ENCODE results near the gene FKBP1A. TPM values are rescaled to one million over a fixed set of nuclear protein-coding genes. Genes with fewer than 3 reads are reported as not detected.

Gene FKBP1A
- total and polyA plus RNA-seq, 2 donors from 2014 or later, result 220 to 260 TPM

- H3K9me3 ChIP-seq (ENCODE audit: control insufficient read depth in 2 of 3, insufficient read depth in 1 of 3, low read length in 3 of 3), result no peaks in the 10 kb centered on the region
- H3K9ac ChIP-seq (ENCODE audit: low read length in 3 of 3), result no peak overlapping the region
- DNase-seq (no peak), FAIRE-seq (no peak)
- H3K4me3 ChIP-seq (ENCODE audit: low read length in 3 of 3), result no peak overlapping the region
- no peaks in the 10 kb centered on the region for H3K36me3 ChIP-seq (ENCODE audit: control insufficient read depth in 2 of 3, insufficient read depth in 3 of 3, low read length in 3 of 3)
- H3K27ac ChIP-seq (ENCODE audit: low read depth in 2 of 2, low read length in 2 of 2), result no peak overlapping the region
- no peaks in the 10 kb centered on the region for H3K27me3 ChIP-seq (ENCODE audit: control insufficient read depth, insufficient read depth, low read length)
- peaks cover 0 to 11% (median 5%) of the 10 kb centered on the region in 3 donors for H3K4me1 ChIP-seq (ENCODE audit: control insufficient read depth in 2 of 3, insufficient read depth in 2 of 3, low read depth in 1 of 3, low read length in 3 of 3)
- TF ChIP-seq CTCF (IDR thresholded peaks at IDR 0.05; ENCODE audit: borderline replicate concordance, extremely low read depth, insufficient read depth), result no peak
- intact Hi-C loops (cut with DNase I), result no loop called here
Measured at GRCh38 chr20:1320016-1320415, 72.8 kb downstream of the FKBP1A start.

DNA sequence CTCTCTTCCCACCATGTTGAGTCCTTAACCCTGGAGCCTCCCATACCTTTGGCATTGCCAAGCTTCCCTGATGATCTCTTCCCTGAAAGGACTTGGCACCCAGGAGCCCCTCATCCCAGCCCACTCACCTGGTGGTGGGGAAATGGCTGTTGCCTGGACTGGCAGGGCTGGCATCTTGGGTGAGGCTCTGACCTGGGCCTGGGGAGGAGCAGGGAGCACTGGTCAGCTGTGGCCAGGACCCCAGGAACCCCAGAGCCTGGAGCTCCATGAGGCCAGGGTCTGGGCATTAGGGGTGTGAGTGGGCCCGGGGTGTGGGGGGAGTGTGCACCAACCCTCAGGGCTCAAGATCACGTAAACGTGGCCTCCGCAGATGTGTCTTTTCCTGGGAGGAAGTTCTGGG, 73.4 kb downstream of the FKBP1A start:
- Histone ChIP-seq H3K9me3 (ENCODE audit: control insufficient read depth in 2 of 3, insufficient read depth in 1 of 3, low read length in 3 of 3) (no peaks in the 10 kb centered on the region), H3K27me3 (ENCODE audit: control insufficient read depth, insufficient read depth, low read length) (no peaks in the 10 kb centered on the region), H3K36me3 (ENCODE audit: control insufficient read depth in 2 of 3, insufficient read depth in 3 of 3, low read length in 3 of 3) (no peaks in the 10 kb centered on the region), H3K4me1 (ENCODE audit: control insufficient read depth in 2 of 3, insufficient read depth in 2 of 3, low read depth in 1 of 3, low read length in 3 of 3) (peaks cover 0 to 8% (median 0%) of the 10 kb centered on the region in 3 donors), H3K27ac (ENCODE audit: low read depth in 2 of 2, low read length in 2 of 2) (no peak overlapping the region), H3K9ac (ENCODE audit: low read length in 3 of 3) (no peak overlapping the region), H3K4me3 (ENCODE audit: low read length in 3 of 3) (no peak overlapping the region)
- intact Hi-C loops (cut with DNase I), result no loop called here
- FAIRE-seq (no peak), DNase-seq (no peak)
- TF ChIP-seq CTCF (IDR thresholded peaks at IDR 0.05; ENCODE audit: borderline replicate concordance, extremely low read depth, insufficient read depth), result no peak

- TF ChIP-seq CTCF (IDR thresholded peaks at IDR 0.05; ENCODE audit: borderline replicate concordance, extremely low read depth, insufficient read depth), result no peak
- Histone ChIP-seq H3K4me3 (ENCODE audit: low read length in 3 of 3) (no peak overlapping the region), H3K27me3 (ENCODE audit: control insufficient read depth, insufficient read depth, low read length) (no peaks in the 10 kb centered on the region), H3K27ac (ENCODE audit: low read depth in 2 of 2, low read length in 2 of 2) (no peak overlapping the region), H3K36me3 (ENCODE audit: control insufficient read depth in 2 of 3, insufficient read depth in 3 of 3, low read length in 3 of 3) (no peaks in the 10 kb centered on the region), H3K9me3 (ENCODE audit: control insufficient read depth in 2 of 3, insufficient read depth in 1 of 3, low read length in 3 of 3) (no peaks in the 10 kb centered on the region), H3K4me1 (ENCODE audit: control insufficient read depth in 2 of 3, insufficient read depth in 2 of 3, low read depth in 1 of 3, low read length in 3 of 3) (peaks cover 0 to 8% (median 0%) of the 10 kb centered on the region in 3 donors), H3K9ac (ENCODE audit: low read length in 3 of 3) (no peak overlapping the region)
- DNase-seq (no peak), FAIRE-seq (no peak)
- intact Hi-C loops (cut with DNase I), result no loop called here
Measured at GRCh38 chr20:1319051-1319450, 73.8 kb downstream of the FKBP1A start.

Other genes with a start within 250 kb of the FKBP1A start
- gene TMEM74B, start 208.1 kb downstream of the FKBP1A start, total RNA-seq, result 0.54 TPM
- gene TMEM74B, start 208.1 kb downstream of the FKBP1A start, polyA plus RNA-seq (ENCODE audit: insufficient read depth, low read depth, low replicate concordance), result 1.6 TPM
- gene C20orf202, start 189.6 kb downstream of the FKBP1A start, total RNA-seq, result 0.16 TPM
- 0.73 TPM for gene C20orf202, start 189.6 kb downstream of the FKBP1A start, polyA plus RNA-seq (ENCODE audit: insufficient read depth, low read depth, low replicate concordance)
- gene RAD21L1, start 167.0 kb downstream of the FKBP1A start, total RNA-seq, result not detected
- not detected for gene RAD21L1, start 167.0 kb downstream of the FKBP1A start, polyA plus RNA-seq (ENCODE audit: insufficient read depth, low read depth, low replicate concordance)
- gene SNPH, start 126.8 kb downstream of the FKBP1A start, total RNA-seq, result 3.1 TPM
- gene SNPH, start 126.8 kb downstream of the FKBP1A start, polyA plus RNA-seq (ENCODE audit: insufficient read depth, low read depth, low replicate concordance), result 3.1 TPM
- gene SDCBP2, start 63.9 kb downstream of the FKBP1A start, total RNA-seq, result 18.3 TPM
- gene SDCBP2, start 63.9 kb downstream of the FKBP1A start, polyA plus RNA-seq (ENCODE audit: insufficient read depth, low read depth, low replicate concordance), result 10.3 TPM
- gene NSFL1C, start 73.8 kb upstream of the FKBP1A start, total RNA-seq, result 78.2 TPM
- 76.1 TPM for gene NSFL1C, start 73.8 kb upstream of the FKBP1A start, polyA plus RNA-seq (ENCODE audit: insufficient read depth, low read depth, low replicate concordance)
- gene SIRPB2, start 98.4 kb upstream of the FKBP1A start, total RNA-seq, result 8.2 TPM
- gene SIRPB2, start 98.4 kb upstream of the FKBP1A start, polyA plus RNA-seq (ENCODE audit: insufficient read depth, low read depth, low replicate concordance), result 0.86 TPM
- 0.35 TPM for gene SIRPD, start 164.7 kb upstream of the FKBP1A start, total RNA-seq
- gene SIRPD, start 164.7 kb upstream of the FKBP1A start, polyA plus RNA-seq (ENCODE audit: insufficient read depth, low read depth, low replicate concordance), result not detected
- gene SIRPB1, start 227.0 kb upstream of the FKBP1A start, total RNA-seq, result 8.2 TPM
- gene SIRPB1, start 227.0 kb upstream of the FKBP1A start, polyA plus RNA-seq (ENCODE audit: insufficient read depth, low read depth, low replicate concordance), result 0.58 TPM

Data from kidney (tissue), 14 donors.